HTR-8/SVneo (cell line): ENCODE measurements around the gene LENG9.
"Not testable (repeated sequence)": the region's sequence is repeated elsewhere in the genome, so short reads cannot be mapped to it uniquely, and the experiment has no call there.

ENCODE experiments used
- DNase-seq: peaks from one replicate; pipeline ENCODE4 v3.0.0; 2011; ENCODE audit warnings: low spot score, mixed read lengths; ENCODE audit not compliant: insufficient read length
- FAIRE-seq: peaks from 2 replicates; lab custom pipeline; 2011; peaks lifted over from hg19 to GRCh38; lab: Jason Lieb, UNC

Gene LENG9

GRCh38 chr19:54463531-54464043 is at the start of gene LENG9:
Gene LENG9, minus strand, starts transcription at chr19:54463778. Its CDS starts 252 bp downstream, at chr19:54463526.
- DNase-seq, result peak; percentile 73
- peak; percentile 86 for FAIRE-seq

- not testable (repeated sequence) for DNase-seq
- FAIRE-seq, result peak; percentile 69
Measured at GRCh38 chr19:54509200-54509940, 45.8 kb upstream of the LENG9 start.

GRCh38 chr19:54508487-54508886 is 44.9 kb upstream of the LENG9 start:
- not testable (repeated sequence) for FAIRE-seq, DNase-seq

GRCh38 chr19:54507824-54508223 is 44.2 kb upstream of the LENG9 start:
- FAIRE-seq (no peak), DNase-seq (no peak)

- not testable (repeated sequence) for FAIRE-seq, DNase-seq
Measured at GRCh38 chr19:54507038-54507717, 43.6 kb upstream of the LENG9 start.

- no peak for FAIRE-seq
- no peak for DNase-seq
Measured at GRCh38 chr19:54506079-54506478, 42.5 kb upstream of the LENG9 start.

GRCh38 chr19:54505542-54505941 is 42.0 kb upstream of the LENG9 start:
- not testable (repeated sequence) for FAIRE-seq, DNase-seq

GRCh38 chr19:54502518-54503048 is 39.0 kb upstream of the LENG9 start, which contains the start of gene LAIR2:
Gene LAIR2, plus strand, starts transcription at chr19:54502831. Its CDS starts 88 bp downstream, at chr19:54502919.
- FAIRE-seq, result no peak

GRCh38 chr19:54498451-54498772 is 34.8 kb upstream of the LENG9 start:
- FAIRE-seq, DNase-seq: not testable (repeated sequence)

More at GRCh38 chr19:54502518-54503048, 39.0 kb upstream of the LENG9 start, which contains the start of gene LAIR2:
- DNase-seq, result no peak

- not testable (repeated sequence) for DNase-seq, FAIRE-seq
Measured at GRCh38 chr19:54497747-54498450, 34.3 kb upstream of the LENG9 start.

- DNase-seq, FAIRE-seq: not testable (repeated sequence)
Measured at GRCh38 chr19:54495284-54495683, 31.7 kb upstream of the LENG9 start.

- FAIRE-seq (no peak), DNase-seq (no peak)
Measured at GRCh38 chr19:54493967-54494585, 30.5 kb upstream of the LENG9 start.

GRCh38 chr19:54493056-54493455 is 29.5 kb upstream of the LENG9 start:
- FAIRE-seq, DNase-seq: not testable (repeated sequence)

- DNase-seq (no peak), FAIRE-seq (no peak)
Measured at GRCh38 chr19:54492568-54492967, 29.0 kb upstream of the LENG9 start.

GRCh38 chr19:54489766-54490165 is 26.2 kb upstream of the LENG9 start:
- no peak for DNase-seq
- no peak for FAIRE-seq

GRCh38 chr19:54489341-54489740 is 25.8 kb upstream of the LENG9 start:
- DNase-seq (no peak), FAIRE-seq (no peak)

GRCh38 chr19:54485851-54486250 is 22.3 kb upstream of the LENG9 start:
- DNase-seq (no peak), FAIRE-seq (no peak)

GRCh38 chr19:54484451-54484850 is 20.9 kb upstream of the LENG9 start:
- FAIRE-seq (no peak), DNase-seq (no peak)

- DNase-seq (no peak), FAIRE-seq (no peak)
Measured at GRCh38 chr19:54482889-54483288, 19.3 kb upstream of the LENG9 start.
